ENCODE measurements around the gene SLC25A39.
"Not testable (repeated sequence)": the region's sequence is repeated elsewhere in the genome, so short reads cannot be mapped to it uniquely, and the experiment has no call there.

SLC25A39 gene

GRCh38 chr17:44324571-44325275 is at the start of gene SLC25A39:
TSS of gene SLC25A39 (minus strand) at chr17:44324823. CDS start at chr17:44323562, 1,261 bp downstream.
- peak; percentile 90 for DNase-seq

- no peak for DNase-seq
Measured at GRCh38 chr17:44372036-44372435, 47.4 kb upstream of the SLC25A39 start.

DNA sequence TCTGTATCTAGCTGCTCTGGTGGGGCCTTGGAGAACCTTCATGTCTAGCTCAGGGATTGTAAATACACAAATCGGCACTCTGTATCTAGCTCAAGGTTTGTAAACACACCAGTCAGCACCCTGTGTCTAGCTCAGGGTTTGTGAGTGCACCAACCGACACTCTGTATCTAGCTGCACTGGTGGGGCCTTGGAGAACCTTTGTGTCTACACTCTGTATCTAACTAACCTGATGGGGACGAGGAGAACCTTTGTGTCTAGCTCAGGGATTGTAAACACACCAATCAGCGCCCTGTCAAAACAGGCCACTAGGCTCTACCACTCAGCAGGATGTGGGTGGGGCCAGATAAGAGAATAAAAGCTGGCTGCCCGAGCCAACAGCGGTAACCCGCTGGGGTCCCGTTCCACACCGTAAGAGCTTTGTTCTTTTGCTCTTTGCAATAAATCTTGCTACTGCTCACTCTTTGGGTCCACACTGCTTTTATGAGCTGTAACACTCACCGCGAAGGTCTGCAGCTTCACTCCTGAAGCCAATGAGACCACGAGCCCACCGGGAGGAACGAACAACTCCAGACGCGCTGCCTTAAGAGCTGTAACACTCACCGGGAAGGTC is 44.9 kb upstream of the SLC25A39 start:
- not testable (repeated sequence) for DNase-seq

DNA sequence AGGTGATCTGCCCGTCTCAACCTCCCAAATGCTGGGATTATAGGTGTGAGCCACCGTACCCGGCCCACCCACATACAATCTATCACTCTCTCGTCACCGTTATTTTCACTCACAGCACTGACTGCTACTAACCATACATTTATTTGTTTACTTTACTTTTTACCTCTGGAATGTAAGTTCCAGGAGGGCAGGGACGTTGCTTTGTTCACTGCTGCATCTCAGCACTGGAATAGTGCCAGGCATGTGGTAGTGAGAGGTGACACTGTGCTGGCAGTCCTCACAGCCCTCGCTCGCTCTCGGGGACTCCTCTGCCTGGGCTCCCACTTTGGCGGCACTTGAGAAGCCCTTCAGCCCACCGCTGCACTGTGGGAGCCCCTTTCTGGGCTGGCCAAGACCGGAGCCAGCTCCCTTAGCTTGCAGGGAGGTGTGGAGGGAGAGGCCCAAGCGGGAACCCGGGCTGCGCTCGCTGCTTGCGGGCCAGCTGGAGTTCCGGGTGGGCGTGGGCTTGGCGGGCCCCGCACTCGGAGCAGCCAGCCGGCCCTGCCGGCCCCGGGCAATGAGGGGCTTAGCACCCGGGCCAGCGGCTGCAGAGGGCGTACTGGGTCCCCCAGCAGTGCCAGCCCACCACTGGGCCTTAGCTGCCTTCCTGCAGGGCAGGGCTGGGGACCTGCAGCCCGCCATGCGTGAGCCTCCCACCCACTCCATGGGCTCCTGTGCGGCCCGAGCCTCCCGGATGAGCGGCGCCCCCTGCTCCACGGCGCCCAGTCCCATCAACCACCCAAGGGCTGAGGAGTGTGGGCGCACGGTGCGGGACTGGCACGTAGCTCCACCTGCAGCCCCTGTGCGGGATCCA is 44.0 kb upstream of the SLC25A39 start:
- not testable (repeated sequence) for DNase-seq

GRCh38 chr17:44367231-44367979 is 42.8 kb upstream of the SLC25A39 start:
- peak; percentile 85 for DNase-seq

GRCh38 chr17:44365051-44365450 is 40.4 kb upstream of the SLC25A39 start:
- DNase-seq: not testable (repeated sequence)

- peak; percentile 52 for DNase-seq
Measured at GRCh38 chr17:44363613-44364159, 39.1 kb upstream of the SLC25A39 start, which contains the start of gene FAM171A2. TSS of gene FAM171A2 (minus strand) at chr17:44363853. CDS start at chr17:44363714, 139 bp downstream.

- no peak for DNase-seq
Measured at GRCh38 chr17:44362949-44363612, 38.5 kb upstream of the SLC25A39 start.

DNA sequence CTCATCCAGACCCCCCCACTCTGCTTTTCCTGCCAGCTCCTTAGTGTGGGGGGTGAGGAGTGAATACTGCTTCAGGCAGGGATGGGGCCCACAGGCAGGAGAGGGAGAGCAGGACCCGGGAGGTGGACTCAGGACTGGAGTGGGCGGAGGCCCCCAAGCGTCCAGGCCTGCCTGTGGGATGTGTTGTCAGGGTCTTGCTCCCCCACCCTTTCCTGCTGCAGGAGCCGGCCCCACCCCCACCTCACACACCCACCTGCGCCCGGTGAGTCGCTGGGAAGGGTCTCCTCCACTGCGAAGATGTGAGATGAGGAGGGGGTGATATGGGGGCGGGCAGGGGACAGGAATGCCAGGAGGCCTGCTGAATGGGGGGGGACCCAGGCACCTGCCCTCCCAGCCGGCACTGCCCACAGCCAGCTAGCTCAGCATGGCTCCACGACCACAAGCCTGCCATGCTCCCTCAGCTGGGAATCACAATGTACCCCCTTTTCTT is 37.9 kb upstream of the SLC25A39 start:
- no peak for DNase-seq

GRCh38 chr17:44361292-44362260 is 37.0 kb upstream of the SLC25A39 start:
- no peak for DNase-seq

GRCh38 chr17:44360826-44361225 is 36.2 kb upstream of the SLC25A39 start:
- no peak for DNase-seq

DNA sequence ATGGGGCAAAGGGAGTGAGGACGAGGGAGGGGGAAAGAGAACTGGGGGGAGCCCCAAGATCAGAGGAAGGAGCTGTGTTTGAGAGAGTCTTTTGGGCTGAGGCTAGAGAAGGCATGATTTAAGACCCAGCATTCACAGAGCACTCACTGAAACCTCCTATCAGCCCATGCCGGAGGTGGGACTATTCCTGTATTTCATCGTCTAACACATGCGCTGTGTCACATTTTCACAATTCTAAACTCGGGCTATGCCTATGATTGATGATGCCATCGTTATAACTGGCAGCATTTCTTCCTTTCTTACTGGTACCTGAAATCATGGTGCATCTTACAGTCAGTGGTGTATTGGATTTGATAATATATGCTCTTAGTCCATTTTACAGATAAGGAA is 35.5 kb upstream of the SLC25A39 start:
- DNase-seq: no peak

GRCh38 chr17:44359458-44360143 is 35.0 kb upstream of the SLC25A39 start:
- no peak for DNase-seq

GRCh38 chr17:44359006-44359405 is 34.4 kb upstream of the SLC25A39 start:
- DNase-seq: no peak

DNA sequence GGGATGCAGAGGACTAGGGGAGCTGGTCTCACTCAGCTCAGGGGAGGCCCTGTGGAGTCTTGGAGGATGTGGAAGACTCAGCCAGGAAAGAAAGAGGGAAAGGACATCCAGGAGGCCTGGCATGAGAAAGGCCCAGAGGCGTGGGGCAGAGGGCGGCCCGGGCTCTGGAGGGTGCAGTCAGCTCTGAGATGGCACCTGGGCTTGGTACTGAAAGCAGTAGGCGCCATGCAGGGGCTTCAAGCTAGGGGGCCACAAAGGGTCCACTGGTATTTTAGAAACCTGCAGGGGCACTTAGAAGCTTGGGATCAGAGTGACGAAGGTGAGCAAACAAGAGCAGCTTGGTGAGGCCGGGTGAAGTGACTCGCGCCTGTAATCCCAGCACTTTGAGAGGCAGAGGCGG is 33.4 kb upstream of the SLC25A39 start:
- DNase-seq: no peak

DNA sequence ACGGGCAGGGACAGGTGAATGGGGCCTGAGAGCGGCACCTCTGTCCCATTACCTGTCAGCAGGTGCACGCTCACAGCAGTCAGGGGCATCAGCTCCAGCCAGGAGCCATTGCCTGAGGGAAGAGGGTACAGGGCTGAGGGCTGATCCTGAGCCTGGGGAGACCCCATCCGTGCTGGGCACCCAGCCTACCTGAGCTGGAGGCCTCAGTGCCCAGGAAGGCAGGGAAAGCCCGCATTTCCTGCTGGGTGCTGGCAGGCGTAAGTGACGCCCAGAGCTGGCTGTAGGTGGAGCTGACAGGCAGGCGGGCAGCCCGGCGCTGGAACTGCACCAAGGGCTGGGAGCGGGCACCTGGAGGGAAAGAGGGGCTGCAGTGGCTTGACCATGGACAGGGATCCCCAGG is 31.6 kb upstream of the SLC25A39 start:
- no peak for DNase-seq

- DNase-seq: no peak
Measured at GRCh38 chr17:44355642-44356099, 31.0 kb upstream of the SLC25A39 start.

DNA sequence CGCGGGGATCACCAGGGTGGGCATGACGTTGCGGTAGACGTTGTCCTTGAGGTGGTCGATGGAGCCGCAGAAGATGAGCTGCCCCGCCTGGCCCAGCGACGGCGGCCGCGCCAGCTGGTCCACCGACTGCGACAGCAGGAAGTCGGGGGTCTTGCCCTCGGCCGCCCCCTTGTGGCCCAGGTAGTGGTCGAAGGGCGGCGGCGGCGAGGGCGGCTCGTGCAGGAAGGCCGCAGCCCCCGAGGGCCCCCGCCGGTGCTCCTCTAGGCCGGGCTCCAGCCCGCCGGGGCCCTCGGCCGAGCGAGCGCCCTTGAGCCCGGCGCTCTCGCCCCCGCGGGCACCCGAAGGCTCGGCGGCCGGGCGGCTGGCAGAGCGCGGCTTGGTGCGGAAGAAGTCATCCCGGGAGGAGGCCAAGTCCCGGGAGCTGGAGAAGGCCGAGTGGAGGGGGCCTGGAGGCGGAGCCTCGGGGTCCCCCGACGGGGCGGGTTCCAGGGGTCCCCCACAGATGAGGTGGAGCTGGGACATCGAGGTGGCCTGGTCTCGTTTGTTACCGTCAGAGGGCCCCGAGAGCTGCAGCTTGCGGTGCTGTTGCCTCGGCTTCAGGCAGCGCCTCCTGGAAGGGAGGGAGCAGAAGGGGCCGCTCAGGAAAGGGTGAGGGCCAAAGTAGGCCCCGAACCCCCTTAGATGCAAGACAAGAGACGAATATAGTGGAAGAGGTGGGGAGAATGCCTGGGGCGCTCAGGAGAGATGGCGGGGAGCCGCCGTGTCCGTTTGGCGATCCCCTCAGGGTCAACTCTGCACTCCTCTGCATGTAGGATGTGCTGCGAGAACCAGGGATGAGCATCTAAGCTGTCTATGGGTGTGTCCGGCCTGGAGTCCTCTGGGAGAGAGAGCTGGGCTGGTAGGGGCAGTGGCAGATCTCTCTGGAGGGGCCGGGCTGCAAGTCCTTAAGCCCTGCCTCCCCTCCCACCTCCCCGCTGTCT is 30.2 kb upstream of the SLC25A39 start:
- peak; percentile 34 for DNase-seq

All from hematopoietic multipotent progenitor cell treated with erythropoietin and hydrocortisone succinate and interleukin-3 and kit ligand, for 8 days (in vitro differentiated cells).